Neural cell (in vitro differentiated cells): ENCODE measurements around the gene GOLGA3. TPM values are rescaled to one million over a fixed set of nuclear protein-coding genes. Genes with fewer than 3 reads are reported as not detected.

Experiments used
- H2AFZ ChIP-seq: fragments of 200-600, 300-800 bp; sonication (generic), shearing (Covaris generic); 2 replicates; pipeline ENCODE4 v1.6.0; 2014; ENCODE audit warnings: low read depth, mild to moderate bottlenecking, antibody characterized with exemption, low read length, moderate library complexity
- H3F3A ChIP-seq: fragments of 200-600 bp; shearing (Covaris generic); 2 replicates; pipeline ENCODE4 v1.6.1; 2016; ENCODE audit warnings: mild to moderate bottlenecking, moderate library complexity, mixed read lengths, antibody characterized with exemption, low read length; ENCODE audit not compliant: insufficient read depth, poor library complexity, severe bottlenecking
- H3K27ac ChIP-seq: fragments of 200-600, 300-800 bp; sonication (generic), shearing (Covaris generic); 2 replicates; pipeline ENCODE4 v1.5.1; 2014; ENCODE audit warnings: mild to moderate bottlenecking, low read length, moderate library complexity
- H3K27me3 ChIP-seq: fragments of 300-800, 200-600 bp; sonication (generic), shearing (Covaris generic); 2 replicates; pipeline ENCODE4 v1.6.0; 2014; ENCODE audit warnings: mild to moderate bottlenecking, low read depth, low read length, moderate library complexity; ENCODE audit not compliant: insufficient read depth
- H3K36me3 ChIP-seq: fragments of 300-800, 200-600 bp; sonication (generic), shearing (Covaris generic); 2 replicates; pipeline ENCODE4 v1.5.1; 2014; ENCODE audit warnings: mild to moderate bottlenecking, antibody characterized with exemption, low read length, moderate library complexity; ENCODE audit not compliant: insufficient read depth
- H3K4me2 ChIP-seq: fragments of 300-800, 200-600 bp; sonication (generic), shearing (Covaris generic); 2 replicates; pipeline ENCODE4 v1.6.0; 2014; ENCODE audit warnings: mild to moderate bottlenecking, low read length
- H3K4me3 ChIP-seq: fragments of 300-800, 200-600 bp; sonication (generic), shearing (Covaris generic); 2 replicates; pipeline ENCODE4 v1.5.1; 2014; ENCODE audit warnings: mild to moderate bottlenecking, low read length, moderate library complexity
- H3K79me2 ChIP-seq: fragments of 200-600 bp; shearing (Covaris generic); replicated peaks from 2 replicates; pipeline ENCODE4 v1.6.0; 2014; ENCODE audit warnings: mild to moderate bottlenecking, low read length, moderate library complexity; ENCODE audit not compliant: insufficient read depth
- H3K9ac ChIP-seq: fragments of 300-800, 200-600 bp; sonication (generic), shearing (Covaris generic); 2 replicates; pipeline ENCODE4 v1.6.1; 2016; ENCODE audit warnings: mild to moderate bottlenecking, low read length, mixed read lengths
- H3K9me2 ChIP-seq: fragments of 200-600 bp; shearing (Covaris generic); 2 replicates; pipeline ENCODE4 v1.6.1; 2016; ENCODE audit warnings: mild to moderate bottlenecking, low read length, mixed read lengths; ENCODE audit not compliant: insufficient read depth
- H3K9me3 ChIP-seq: fragments of 200-600, 300-800 bp; sonication (generic), shearing (Covaris generic); 2 replicates; pipeline ENCODE4 v1.6.1; 2016; ENCODE audit warnings: mild to moderate bottlenecking, mixed run types, low read length, moderate library complexity, mixed read lengths
- H4K20me1 ChIP-seq: fragments of 200-600 bp; shearing (Covaris generic); 2 replicates; pipeline ENCODE4 v1.6.1; 2016; ENCODE audit warnings: mild to moderate bottlenecking, mixed run types; ENCODE audit not compliant: insufficient read depth
- CTCF ChIP-seq: fragments of 450-650 bp; IDR thresholded peaks from 2 replicates; pipeline ENCODE4 v1.5.1; 2014; ENCODE audit warnings: antibody characterized with exemption, mild to moderate bottlenecking, moderate library complexity; ENCODE audit not compliant: poor library complexity, severe bottlenecking
- EP300 ChIP-seq: fragments of 450-650 bp; conservative IDR thresholded peaks from 2 replicates; pipeline ENCODE4 v1.6.1; 2014; ENCODE audit warnings: antibody characterized with exemption, mild to moderate bottlenecking, moderate library complexity; ENCODE audit not compliant: poor library complexity, severe bottlenecking
- EZH2 ChIP-seq: fragments of 200-600, 300-800 bp; shearing (Covaris generic), sonication (generic); IDR thresholded peaks from 2 replicates; pipeline ENCODE4 v1.6.1; 2014; ENCODE audit warnings: antibody characterized with exemption, low read length, borderline replicate concordance, mild to moderate bottlenecking; ENCODE audit not compliant: insufficient read depth, poor library complexity, severe bottlenecking
- MXI1 ChIP-seq: fragments of 450-650 bp; conservative IDR thresholded peaks from 2 replicates; pipeline ENCODE4 v1.6.1; 2014; ENCODE audit warnings: antibody characterized with exemption, mild to moderate bottlenecking; ENCODE audit not compliant: poor library complexity, severe bottlenecking
- POLR2AphosphoS5 ChIP-seq: IDR thresholded peaks from 2 replicates; pipeline ENCODE4 v1.6.1; 2012
- RAD21 ChIP-seq: fragments of 450-650 bp; conservative IDR thresholded peaks from 2 replicates; pipeline ENCODE4 v1.6.1; 2014; ENCODE audit warnings: antibody characterized with exemption, mild to moderate bottlenecking, moderate library complexity
- REST ChIP-seq: IDR thresholded peaks from 2 replicates; pipeline ENCODE4 v1.6.1; 2012; ENCODE audit warnings: borderline replicate concordance
- SMC3 ChIP-seq: fragments of 450-650 bp; conservative IDR thresholded peaks from 2 replicates; pipeline ENCODE4 v1.6.1; 2014; ENCODE audit warnings: antibody characterized with exemption, mild to moderate bottlenecking, moderate library complexity; ENCODE audit not compliant: poor library complexity
- TAF1 ChIP-seq: IDR thresholded peaks from 2 replicates; pipeline ENCODE4 v1.6.1; 2012; ENCODE audit warnings: low read depth
- polyA plus RNA-seq: library from polyadenylated mRNA; depleted of rRNA; stranded (reverse); fragments of >200 nt; gene quantifications from 2 replicates; pipeline ENCODE4 v1.2.3, GENCODE V29; 2014

Gene GOLGA3
- polyA plus RNA-seq, 1 donor from 2014 or later, result 16.7 TPM

DNA sequence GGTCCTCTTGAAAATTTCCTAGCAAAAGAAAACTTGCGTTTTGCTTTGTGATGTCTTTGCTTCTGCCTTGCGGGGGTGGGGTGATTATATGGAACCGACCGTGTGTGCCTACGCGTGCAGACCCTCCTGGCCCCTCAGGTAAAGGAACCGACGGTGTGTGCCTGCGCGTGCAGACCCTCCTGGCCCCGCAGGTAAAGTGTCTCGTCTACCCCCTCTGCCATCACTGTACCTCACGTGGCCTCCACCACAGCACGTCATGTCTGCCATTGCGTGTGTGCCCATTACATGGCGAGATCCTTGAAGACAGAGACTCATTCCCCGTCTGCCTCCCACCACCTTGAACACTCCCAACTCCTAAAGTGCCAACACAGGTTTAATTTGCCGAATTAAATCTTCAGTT is 3.6 kb downstream of the GOLGA3 start:
- Histone ChIP-seq H2AFZ (no peak overlapping the region), H3K9me3 (no peaks in the 10 kb centered on the region), H3K27me3 (no peaks in the 10 kb centered on the region), H4K20me1 (no peaks in the 10 kb centered on the region), H3F3A (peaks cover 3% of the 10 kb centered on the region), H3K9me2 (no peaks in the 10 kb centered on the region), H3K4me3 (no peak overlapping the region), H3K36me3 (no peaks in the 10 kb centered on the region), H3K79me2 (peaks cover 24% of the 10 kb centered on the region), H3K27ac (no peak overlapping the region), H3K9ac (no peak overlapping the region), H3K4me2 (no peak overlapping the region)
- TF ChIP-seq EP300 (no peak), SMC3 (no peak), EZH2 (no peak), MXI1 (no peak), CTCF (no peak)

DNA sequence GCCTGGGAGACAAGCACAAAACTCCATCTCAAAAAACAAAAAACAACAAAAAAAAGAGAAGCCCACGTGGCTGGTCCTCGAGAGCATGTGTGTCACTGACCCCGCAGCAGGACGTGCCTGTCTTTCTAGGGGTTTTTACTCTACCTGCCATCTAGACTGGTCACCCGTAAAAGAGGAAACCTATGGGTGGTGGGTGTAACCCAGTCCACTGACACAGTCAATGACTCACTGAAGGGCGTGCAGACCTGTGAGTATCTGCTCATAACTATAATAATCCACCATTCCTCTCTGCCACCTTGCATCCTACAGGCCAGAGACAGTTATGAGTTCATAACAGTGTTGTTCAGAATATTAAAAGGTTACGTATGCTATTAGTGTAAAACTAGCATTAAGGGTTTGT is 4.6 kb downstream of the GOLGA3 start:
- H3K79me2 ChIP-seq, result peaks cover 24% of the 10 kb centered on the region
- TF ChIP-seq SMC3, result no peak
- no peak for TF ChIP-seq POLR2AphosphoS5
- no peak for TF ChIP-seq TAF1
- TF ChIP-seq CTCF, result no peak
- no peak for TF ChIP-seq REST
- TF ChIP-seq RAD21, result no peak
- no peak for TF ChIP-seq MXI1
- TF ChIP-seq EP300, result no peak
- TF ChIP-seq EZH2, result no peak
- no peaks in the 10 kb centered on the region for H3K36me3 ChIP-seq
- no peak overlapping the region for H3K4me3 ChIP-seq
- no peak overlapping the region for H3K27ac ChIP-seq
- no peaks in the 10 kb centered on the region for H4K20me1 ChIP-seq
- no peaks in the 10 kb centered on the region for H3F3A ChIP-seq
- H3K9me2 ChIP-seq, result no peaks in the 10 kb centered on the region
- H3K4me2 ChIP-seq, result no peak overlapping the region
- no peaks in the 10 kb centered on the region for H3K9me3 ChIP-seq
- H2AFZ ChIP-seq, result no peak overlapping the region
- no peak overlapping the region for H3K9ac ChIP-seq
- no peaks in the 10 kb centered on the region for H3K27me3 ChIP-seq
